ENCODE measurements around the gene UBE2K.
A peak's percentile ranks its signal among the peaks of the same experiment; 100 is the strongest.
"Not testable (repeated sequence)": the region's sequence is repeated elsewhere in the genome, so short reads cannot be mapped to it uniquely, and the experiment has no call there.

UBE2K gene

GRCh38 chr4:39808231-39808749 lies 110.4 kb downstream of the UBE2K start:
- DNase-seq: no peak

GRCh38 chr4:39812500-39812899 lies 114.6 kb downstream of the UBE2K start:
- DNase-seq: peak in 1 of 4 experiments; percentile 18

GRCh38 chr4:39813033-39813432 lies 115.1 kb downstream of the UBE2K start:
- DNase-seq: not testable (repeated sequence)

GRCh38 chr4:39813761-39814160 lies 115.8 kb downstream of the UBE2K start:
- not testable (repeated sequence) for DNase-seq

- DNase-seq: no peak
Measured at GRCh38 chr4:39814403-39815185, 116.7 kb downstream of the UBE2K start.

- no peak for DNase-seq
Measured at GRCh38 chr4:39818646-39819045, 120.7 kb downstream of the UBE2K start.

- DNase-seq: no peak
Measured at GRCh38 chr4:39820186-39820585, 122.2 kb downstream of the UBE2K start.

- DNase-seq: no peak
Measured at GRCh38 chr4:39821951-39822350, 124.0 kb downstream of the UBE2K start.

GRCh38 chr4:39822662-39823061 lies 124.7 kb downstream of the UBE2K start:
- DNase-seq: no peak

- no peak for DNase-seq
Measured at GRCh38 chr4:39823191-39823590, 125.3 kb downstream of the UBE2K start.

- peak; percentile 18 to 57 (median 48) for DNase-seq
Measured at GRCh38 chr4:39825090-39825489, 127.2 kb downstream of the UBE2K start.

GRCh38 chr4:39825741-39826231 lies 127.8 kb downstream of the UBE2K start:
- DNase-seq: no peak
